ENCODE measurements around the gene TMSB15C. TPM values are rescaled to one million over a fixed set of nuclear protein-coding genes. Genes with fewer than 3 reads are reported as not detected.

The TMSB15C gene
- total RNA-seq, 1 experiment from 2014 or later, result 3.5 TPM

DNA sequence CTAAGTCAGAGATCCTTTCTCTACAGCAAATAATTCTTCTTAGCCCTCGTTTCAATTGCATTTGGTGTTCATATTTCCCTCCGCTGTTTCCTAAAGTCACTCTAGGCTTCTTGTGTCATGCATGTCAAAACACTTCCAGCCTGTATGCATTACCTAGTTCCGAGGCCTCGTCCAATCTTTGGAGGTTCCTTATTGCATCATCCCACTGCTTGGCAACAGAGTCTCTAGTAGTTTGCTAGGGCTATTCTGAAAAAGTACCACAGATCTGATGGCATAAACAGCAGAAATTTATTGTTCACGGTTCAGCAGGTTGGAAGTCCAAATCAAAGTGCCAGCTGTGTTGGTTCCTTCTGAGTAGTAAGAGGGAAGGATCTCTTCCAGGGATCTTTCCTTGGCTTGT, 30.4 kb downstream of the TMSB15C start:
- no peak for DNase-seq (ENCODE audit: low spot score)

DNA sequence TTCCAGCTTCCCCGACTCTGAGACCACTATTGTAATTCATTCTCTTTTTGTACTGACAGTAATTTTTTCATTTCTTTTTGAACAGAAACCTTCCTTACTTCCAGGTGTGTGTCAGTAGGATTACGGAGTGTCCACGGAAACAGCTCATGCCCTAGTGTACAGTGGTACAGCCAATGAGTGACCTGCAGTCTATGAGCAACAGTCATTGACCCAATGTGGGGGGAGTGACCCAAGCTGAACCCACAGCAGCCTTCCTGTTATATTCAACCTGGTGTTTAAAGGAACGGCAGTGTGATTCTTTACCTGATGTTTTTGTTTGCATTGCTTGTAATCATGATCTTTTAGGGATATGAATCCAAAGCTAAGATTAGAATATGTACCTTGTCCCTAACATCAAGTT, 35.0 kb downstream of the TMSB15C start:
- DNase-seq (ENCODE audit: low spot score), result no peak

DNA sequence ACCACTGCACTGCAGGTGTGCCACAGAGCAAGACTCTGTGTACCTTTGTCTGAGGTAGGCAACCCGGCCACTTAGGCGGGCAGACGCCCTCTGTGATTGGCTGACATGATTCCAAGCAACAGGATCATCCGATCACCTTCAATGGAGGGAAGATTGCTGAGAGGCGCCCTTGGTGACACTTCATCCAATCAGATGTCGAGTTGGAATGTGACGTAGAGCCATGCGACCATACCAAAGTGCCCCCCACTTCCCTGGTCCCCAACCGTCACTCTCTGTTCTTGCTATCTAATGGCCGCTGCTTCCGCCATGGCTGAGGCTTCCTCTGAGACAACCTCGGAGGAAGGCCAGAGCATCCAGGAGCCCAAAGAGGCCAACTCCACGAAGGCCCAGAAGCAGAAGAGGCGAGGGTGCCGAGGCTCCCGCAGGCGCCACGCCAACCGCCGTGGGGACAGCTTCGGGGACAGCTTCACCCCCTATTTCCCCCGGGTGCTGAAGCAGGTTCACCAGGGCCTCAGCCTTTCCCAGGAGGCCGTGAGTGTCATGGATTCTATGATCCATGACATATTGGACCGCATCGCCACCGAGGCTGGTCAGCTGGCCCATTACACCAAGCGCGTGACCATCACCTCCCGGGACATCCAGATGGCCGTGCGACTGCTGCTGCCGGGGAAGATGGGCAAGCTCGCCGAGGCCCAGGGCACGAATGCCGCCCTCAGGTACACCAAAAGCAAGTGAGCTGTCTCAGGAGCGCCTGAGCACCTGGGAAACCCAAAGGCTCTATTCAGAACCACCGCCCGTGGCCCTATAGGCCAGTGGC, 36.1 kb downstream of the TMSB15C start, which contains the start of gene H2BW2:
Gene H2BW2, plus strand, starts transcription at position 268 of the 817 bp plus-strand sequence. Its CDS starts 39 bp downstream, at position 307.
- DNase-seq (ENCODE audit: low spot score), result no peak

Other genes starting within 250 kb of the TMSB15C start
- 0.74 and 0.94 TPM in 2 replicates for gene RAB9B, start 244.0 kb downstream of the TMSB15C start, total RNA-seq (2014; rRNA removed; shearing (Covaris generic))
- gene TMSB15B, start 113.6 kb downstream of the TMSB15C start, total RNA-seq (2014; rRNA removed; shearing (Covaris generic)), result 12.7 and 24.7 TPM in 2 replicates
- not detected in 2 replicates for gene H2BW1, start 62.5 kb downstream of the TMSB15C start, total RNA-seq (2014; rRNA removed; shearing (Covaris generic))
- gene H2BW2, start 36.3 kb downstream of the TMSB15C start, total RNA-seq (2014; rRNA removed; shearing (Covaris generic)), result not detected in 2 replicates
- 1.5 and 2.1 TPM in 2 replicates for gene ZCCHC18, start 36.3 kb upstream of the TMSB15C start, total RNA-seq (2014; rRNA removed; shearing (Covaris generic))
- 4.1 and 4.4 TPM in 2 replicates for gene SLC25A53, start 80.8 kb upstream of the TMSB15C start, total RNA-seq (2014; rRNA removed; shearing (Covaris generic))
- gene FAM199X, start 90.2 kb upstream of the TMSB15C start, total RNA-seq (2014; rRNA removed; shearing (Covaris generic)), result 23.1 and 30.8 TPM in 2 replicates
- gene ESX1, start 178.7 kb upstream of the TMSB15C start, total RNA-seq (2014; rRNA removed; shearing (Covaris generic)), result 0.39 and 1.2 TPM in 2 replicates

All from H4 (cell line).